K562 (cell line): ENCODE data around the gene GRIK5. TPM values are rescaled to one million over a fixed set of nuclear protein-coding genes. Genes with fewer than 3 reads are reported as not detected.

Experiments
- ATAC-seq: fragments of 200-7000 bp; cut with Tn5 transposase; 3 replicates; pipeline ENCODE4 v1.9.1; 2020; ENCODE audit warnings: moderate library complexity
- BruUV-seq: library from RNA; stranded (reverse); fragments of 400-500 nt; replicated peaks from 2 replicates; lab custom pipeline; 2021; lab: Mats Ljungman, UMichigan
- CTCF ChIA-PET: fragments of 300-600 bp; formaldehyde crosslinking; extraction: SDS; loops from one replicate; lab custom pipeline; 2021; ENCODE audit warnings: low intra/inter-chr PET ratio; lab: Yijun Ruan, JAX
- POLR2A ChIA-PET: fragments of 300-600, 350-650 bp; sonication (Branson Sonifier 250); formaldehyde crosslinking; extraction: SDS; loops from one replicate; lab custom pipeline; 2021; ENCODE audit warnings: antibody characterized with exemption, inconsistent platforms; lab: Yijun Ruan, JAX
- DNase-seq, 4 experiments: peaks; one replicate each; pipeline versions ENCODE4 v3.0.0 to v3.0.0-alpha.2; 2011 to 2018; ENCODE audit warnings: low spot score in 3 of 4, mixed read lengths in 3 of 4; ENCODE audit errors: extremely low read depth in 1 of 4
- FAIRE-seq: peaks from 2 replicates; lab custom pipeline; 2011; peaks lifted over from hg19 to GRCh38; lab: Jason Lieb, UNC
- H2AFZ ChIP-seq: 2 replicates; pipeline ENCODE4 v1.6.0; 2011; ENCODE audit warnings: low read depth, low read length, control low read depth, inconsistent platforms
- H3K27ac ChIP-seq: fragments of 200-600 bp; 3 replicates; pipeline ENCODE4 v1.8.0; 2011; ENCODE audit warnings: low read depth, mild to moderate bottlenecking, control low read depth, inconsistent platforms, low read length, moderate library complexity, mixed read lengths; ENCODE audit errors: extremely low read depth
- H3K27me3 ChIP-seq, 2 experiments: fragments of 300-600 bp in 1 of 2; 2 replicates in 1 of 2; 3 replicates in 1 of 2; pipeline versions ENCODE4 v1.6.0 to v1.8.0; 2011; ENCODE audit warnings: inconsistent platforms in 2 of 2, low read length in 2 of 2, mild to moderate bottlenecking in 1 of 2, mixed read lengths in 1 of 2, moderate library complexity in 1 of 2; ENCODE audit not compliant: control insufficient read depth in 2 of 2, insufficient read depth in 2 of 2
- H3K36me3 ChIP-seq: fragments of 300-600 bp; 3 replicates; pipeline ENCODE4 v1.8.0; 2011; ENCODE audit warnings: mild to moderate bottlenecking, low read length, inconsistent platforms; ENCODE audit not compliant: control insufficient read depth, insufficient read depth
- H3K4me1 ChIP-seq, 2 experiments: fragments of 200-600 bp in 1 of 2; replicated peaks in 1 of 2; 2 replicates in 1 of 2; 3 replicates in 1 of 2; pipeline versions ENCODE4 v1.5.1 to v1.8.0; 2011; ENCODE audit warnings: inconsistent platforms in 2 of 2, low read length in 2 of 2, mild to moderate bottlenecking in 1 of 2, mixed read lengths in 1 of 2, moderate library complexity in 1 of 2; ENCODE audit not compliant: control insufficient read depth in 2 of 2, insufficient read depth in 2 of 2
- H3K4me2 ChIP-seq: 2 replicates; pipeline ENCODE4 v1.6.1; 2011; ENCODE audit warnings: low read length, control low read depth, inconsistent platforms, mixed read lengths; ENCODE audit not compliant: insufficient read depth
- H3K4me3 ChIP-seq: fragments of 200-600 bp; sonication (generic), shearing (Covaris generic); 2 replicates; pipeline ENCODE4 v1.5.1; 2016; ENCODE audit warnings: control low read depth, inconsistent platforms
- H3K79me2 ChIP-seq: fragments of 200-600 bp; 3 replicates; pipeline ENCODE4 v1.8.0; 2011; ENCODE audit warnings: low read length, inconsistent platforms; ENCODE audit not compliant: control insufficient read depth, insufficient read depth
- H3K9ac ChIP-seq, 2 experiments: 2 replicates each; pipeline versions ENCODE4 v1.6.0 to v1.6.1; 2011; ENCODE audit warnings: low read depth in 2 of 2, low read length in 2 of 2, control low read depth in 1 of 2, inconsistent platforms in 1 of 2, mild to moderate bottlenecking in 1 of 2, mixed read lengths in 1 of 2; ENCODE audit not compliant: insufficient read depth in 1 of 2
- H3K9me1 ChIP-seq: one replicate; pipeline ENCODE4 v1.6.0; 2011; ENCODE audit warnings: inconsistent platforms, mild to moderate bottlenecking, low read length, moderate library complexity; ENCODE audit not compliant: control insufficient read depth, insufficient read depth
- H3K9me3 ChIP-seq: replicated peaks from 2 replicates; pipeline ENCODE4 v1.5.1; 2011; ENCODE audit warnings: low read depth, low read length, inconsistent platforms; ENCODE audit not compliant: control insufficient read depth, insufficient read depth
- H4K20me1 ChIP-seq: replicated peaks from 2 replicates; pipeline ENCODE4 v1.6.1; 2011; ENCODE audit warnings: low read length, inconsistent platforms, mixed read lengths; ENCODE audit not compliant: control insufficient read depth, insufficient read depth
- BRF1 ChIP-seq: IDR thresholded peaks from 3 replicates; pipeline ENCODE4 v1.6.1; 2011; ENCODE audit warnings: borderline replicate concordance, mild to moderate bottlenecking; ENCODE audit not compliant: insufficient read length; ENCODE audit errors: extremely low read depth
- CTCF ChIP-seq, 3 experiments: IDR thresholded peaks in 2 of 3; conservative IDR thresholded peaks in 1 of 3; 2 replicates each; pipeline ENCODE4 v1.5.1; 2011 to 2012; ENCODE audit warnings: low read length in 3 of 3, mild to moderate bottlenecking in 3 of 3, control low read depth in 2 of 3, improper control_type of control experiment in 1 of 3, inconsistent platforms in 1 of 3, low read depth in 1 of 3, mixed read lengths in 1 of 3, moderate library complexity in 1 of 3; ENCODE audit not compliant: insufficient read depth in 2 of 3
- EZH2 ChIP-seq: IDR thresholded peaks from 2 replicates; pipeline ENCODE4 v1.6.1; 2012; ENCODE audit warnings: low read depth, mild to moderate bottlenecking, inconsistent platforms, low read length, borderline replicate concordance
- HDAC2 ChIP-seq: fragments of 450-650 bp; IDR thresholded peaks from 2 replicates; pipeline ENCODE4 v1.6.1; 2016; ENCODE audit warnings: mild to moderate bottlenecking
- LEF1 ChIP-seq: fragments of 450-650 bp; IDR thresholded peaks from 2 replicates; pipeline ENCODE4 v1.6.1; 2016; ENCODE audit warnings: mild to moderate bottlenecking
- NCOA2 ChIP-seq, 2 experiments: fragments of 450-650 bp; IDR thresholded peaks; 2 replicates each; pipeline ENCODE4 v1.6.1; 2018; ENCODE audit warnings: mild to moderate bottlenecking in 2 of 2, moderate library complexity in 1 of 2; ENCODE audit not compliant: partially characterized antibody in 2 of 2
- RAD21 ChIP-seq, 2 experiments: fragments of 250-450 bp in 1 of 2; fragments of 450-650 bp in 1 of 2; sonication (Bioruptor Pico) in 1 of 2; formaldehyde crosslinking in 1 of 2; IDR thresholded peaks in 1 of 2; conservative IDR thresholded peaks in 1 of 2; 2 replicates each; pipeline versions ENCODE4 v1.4.0 to v1.8.0; 2020 to 2022; ENCODE audit warnings: mild to moderate bottlenecking in 2 of 2, moderate library complexity in 1 of 2
- RAD51 ChIP-seq: fragments of 450-650 bp; IDR thresholded peaks from 2 replicates; pipeline ENCODE4 v1.7.1; 2016; ENCODE audit warnings: low read depth, mild to moderate bottlenecking, borderline replicate concordance
- SIX5 ChIP-seq, 2 experiments: IDR thresholded peaks; 2 replicates each; pipeline ENCODE4 v1.6.1; 2011; ENCODE audit warnings: low read length in 2 of 2, borderline replicate concordance in 1 of 2, low read depth in 1 of 2, mild to moderate bottlenecking in 1 of 2, moderate library complexity in 1 of 2; ENCODE audit not compliant: insufficient read depth in 1 of 2
- SMAD4 ChIP-seq: fragments of 250-450 bp; sonication (Bioruptor Pico); conservative IDR thresholded peaks from 2 replicates; pipeline ENCODE4 v1.8.0; 2021; ENCODE audit warnings: inconsistent platforms, mild to moderate bottlenecking, moderate library complexity
- ZNF24 ChIP-seq: fragments of 450-650 bp; IDR thresholded peaks from 2 replicates; pipeline ENCODE4 v1.6.1; 2016
- ZNF354B ChIP-seq: fragments of 250-450 bp; sonication (Bioruptor Pico); IDR thresholded peaks from 2 replicates; pipeline ENCODE4 v1.4.0; 2020
- ZNF511 ChIP-seq: sonication (generic); formaldehyde crosslinking; IDR thresholded peaks from 2 replicates; pipeline ENCODE4 v1.8.0; 2022; ENCODE audit warnings: mild to moderate bottlenecking, missing genetic modification reagents
- ZNF717 ChIP-seq: fragments of 250-450 bp; sonication (Bioruptor Pico); IDR thresholded peaks from 2 replicates; pipeline ENCODE4 v1.5.0; 2021
- WGBS: fragments of 100-300 bp; shearing (Covaris generic); methylation state at CpG from one replicate; pipeline ENCODE4 v1.1.6; 2016; ENCODE audit warnings: low coverage, mixed read lengths; ENCODE audit not compliant: insufficient coverage; ENCODE audit errors: missing lambda C conversion rate; 5-methylcytosine and 5-hydroxymethylcytosine counted together
- in situ Hi-C: fragments of 300-500 bp; cut with MboI; formaldehyde crosslinking; loops from 4 replicates; pipeline ENCODE4 v1.15.0; 2018; ENCODE audit warnings: inconsistent platforms, mixed read lengths
- intact Hi-C: fragments of 100-400 bp; cut with micrococcal nuclease; formaldehyde crosslinking; loops from 2 replicates; pipeline ENCODE4 v1.14.2; 2022
- polyA plus RNA-seq, 8 experiments: library from polyadenylated mRNA; depleted of rRNA in 4 of 8; stranded (reverse) in 5 of 8; unstranded in 3 of 8; fragments of >200 nt; fragmentation: Nextera tagmentation in 2 of 8; fragmentation: Illumina TruSeq in 1 of 8; extraction: Ambion mirVana in 2 of 8; extraction: Trizol in 1 of 8; gene quantifications; 2 replicates each; pipeline versions ENCODE4 v1.2.1 to v1.2.3, GENCODE V29; 2011 to 2014; ENCODE audit warnings: inconsistent platforms in 1 of 8, missing spikeins in 1 of 8
- total RNA-seq, 7 experiments: library from RNA; depleted of rRNA in 6 of 7; stranded (reverse); fragments of >200 nt in 6 of 7; fragmentation: Illumina TruSeq in 2 of 7; extraction: Trizol in 2 of 7; gene quantifications; 2 replicates each; pipeline versions ENCODE4 v1.2.1 to v1.2.3, GENCODE V29; 2011 to 2021; ENCODE audit warnings: low replicate concordance in 1 of 7
- TF ChIP-seq, protein P1 (sequence below), 2 experiments: fragments of 450-650 bp; IDR thresholded peaks; 2 replicates each; pipeline ENCODE4 v1.6.1; 2016
- TF ChIP-seq, protein P2 (sequence below): sonication (generic); formaldehyde crosslinking; IDR thresholded peaks from 2 replicates; pipeline ENCODE4 v1.9.0; 2022; ENCODE audit warnings: mild to moderate bottlenecking, missing genetic modification reagents
- TF ChIP-seq, protein P3 (sequence below), 2 experiments: fragments of 450-650 bp in 1 of 2; sonication (generic) in 1 of 2; formaldehyde crosslinking; conservative IDR thresholded peaks; 2 replicates each; pipeline versions ENCODE4 v1.4.0 to v1.8.1; 2020 to 2022; ENCODE audit warnings: mild to moderate bottlenecking in 1 of 2, missing genetic modification reagents in 1 of 2

Gene GRIK5
- total and polyA plus RNA-seq, 9 of the 15 experiments (the other 6 are each of a cell fraction or from before 2014, with no cell fraction given) = 0.04 to 0.55 (median 0.27) TPM; not detected in 2

DNA sequence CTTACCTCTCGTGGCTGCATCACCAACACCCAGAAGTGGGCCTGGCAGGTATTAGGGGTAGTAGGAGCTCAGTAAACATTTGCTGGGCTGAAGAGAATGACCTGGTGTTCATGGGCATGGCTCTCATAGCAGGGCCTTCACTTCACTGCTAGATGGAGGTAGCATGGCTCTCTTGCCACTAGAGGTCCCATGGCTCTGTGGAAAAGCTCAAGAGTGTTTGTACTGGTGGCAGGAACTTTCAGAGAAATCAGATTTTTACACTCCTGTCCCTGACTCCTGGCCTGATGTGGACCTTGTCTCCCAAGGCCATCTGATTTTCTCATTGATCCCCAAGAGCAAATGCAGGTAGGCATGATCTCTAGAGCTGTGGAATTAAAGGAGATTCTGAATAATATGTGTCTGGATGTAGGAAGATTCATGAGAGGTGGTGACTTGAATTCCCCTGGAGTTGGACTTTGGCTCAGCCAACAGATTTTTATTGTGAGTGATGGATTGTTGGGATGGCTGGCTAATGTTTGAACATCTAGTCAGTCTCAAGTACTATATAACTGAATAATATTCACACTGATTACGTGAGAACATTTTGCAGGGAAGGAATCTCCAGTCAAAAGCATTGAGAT lies 11.7 kb upstream of the GRIK5 start:
- Histone ChIP-seq H3K36me3 (peaks cover 45% of the 10 kb centered on the region), H3K9me3 (no peaks in the 10 kb centered on the region), H3K4me2 (no peak overlapping the region), H3K79me2 (peaks cover 27% of the 10 kb centered on the region), H4K20me1 (peaks cover 15% of the 10 kb centered on the region), H3K27ac (no peak overlapping the region), H2AFZ (no peak overlapping the region), H3K4me1 (peaks cover 11 to 33% of the 10 kb centered on the region in 2 experiments; a peak in 4 of 5 replicates), H3K9me1 (no peaks in the 10 kb centered on the region), H3K27me3 (no peaks in the 10 kb centered on the region), H3K9ac (no peak overlapping the region), H3K4me3 (no peak overlapping the region)
- in situ Hi-C loops = no loop called here
- ChIA-PET CTCF (no interaction called here), POLR2A (interaction anchor here (0.6 to 1.2 kb wide), 5 partner anchors 15 to 650 kb away, joined by 3 read pairs; no protein-coding TSS in a partner anchor)
- intact Hi-C loops = no loop called here
- no TSS peak for BruUV-seq
- peak in 1 of 4 experiments; percentile 46 for DNase-seq
- FAIRE-seq = peak; percentile 81
- ATAC-seq = peak; percentile 84
- WGBS = 84% methylated on average over 2 of the region's 2 CpGs
- TF ChIP-seq ZNF511 (CRISPR knock-in tag) = no peak
- TF ChIP-seq NCOA2 (IDR thresholded peaks at IDR 0.05; ENCODE audit: partially characterized antibody in 2 of 2) = no peak
- no peak for TF ChIP-seq SIX5 (IDR thresholded peaks at IDR 0.05; ENCODE audit: borderline replicate concordance in 1 of 2, insufficient read depth in 1 of 2, low read depth in 1 of 2, low read length in 2 of 2)
- peak; percentile 57 to 60 (median 59) for TF ChIP-seq CTCF (IDR thresholded peaks at IDR 0.05 in 2 of 3, conservative IDR thresholded peaks at IDR 0.05 in 1 of 3; ENCODE audit: insufficient read depth in 2 of 3, low read depth in 1 of 3, low read length in 3 of 3)
- no peak for TF ChIP-seq ZNF24
- TF ChIP-seq EZH2 = no peak
- TF ChIP-seq, protein P1, sequence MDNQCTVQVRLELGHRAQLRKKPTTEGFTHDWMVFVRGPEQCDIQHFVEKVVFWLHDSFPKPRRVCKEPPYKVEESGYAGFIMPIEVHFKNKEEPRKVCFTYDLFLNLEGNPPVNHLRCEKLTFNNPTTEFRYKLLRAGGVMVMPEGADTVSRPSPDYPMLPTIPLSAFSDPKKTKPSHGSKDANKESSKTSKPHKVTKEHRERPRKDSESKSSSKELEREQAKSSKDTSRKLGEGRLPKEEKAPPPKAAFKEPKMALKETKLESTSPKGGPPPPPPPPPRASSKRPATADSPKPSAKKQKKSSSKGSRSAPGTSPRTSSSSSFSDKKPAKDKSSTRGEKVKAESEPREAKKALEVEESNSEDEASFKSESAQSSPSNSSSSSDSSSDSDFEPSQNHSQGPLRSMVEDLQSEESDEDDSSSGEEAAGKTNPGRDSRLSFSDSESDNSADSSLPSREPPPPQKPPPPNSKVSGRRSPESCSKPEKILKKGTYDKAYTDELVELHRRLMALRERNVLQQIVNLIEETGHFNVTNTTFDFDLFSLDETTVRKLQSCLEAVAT (IDR thresholded peaks at IDR 0.05) = no peak
- no peak for TF ChIP-seq SMAD4 (CRISPR knock-in tag)
- TF ChIP-seq, protein P2, sequence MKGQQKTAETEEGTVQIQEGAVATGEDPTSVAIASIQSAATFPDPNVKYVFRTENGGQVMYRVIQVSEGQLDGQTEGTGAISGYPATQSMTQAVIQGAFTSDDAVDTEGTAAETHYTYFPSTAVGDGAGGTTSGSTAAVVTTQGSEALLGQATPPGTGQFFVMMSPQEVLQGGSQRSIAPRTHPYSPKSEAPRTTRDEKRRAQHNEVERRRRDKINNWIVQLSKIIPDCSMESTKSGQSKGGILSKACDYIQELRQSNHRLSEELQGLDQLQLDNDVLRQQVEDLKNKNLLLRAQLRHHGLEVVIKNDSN (CRISPR knock-in tag) = no peak
- TF ChIP-seq BRF1 = no peak
- TF ChIP-seq ZNF717 (CRISPR knock-in tag) = no peak
- no peak for TF ChIP-seq HDAC2
- no peak for TF ChIP-seq ZNF354B (CRISPR knock-in tag)
- TF ChIP-seq LEF1 = no peak
- TF ChIP-seq, protein P3, sequence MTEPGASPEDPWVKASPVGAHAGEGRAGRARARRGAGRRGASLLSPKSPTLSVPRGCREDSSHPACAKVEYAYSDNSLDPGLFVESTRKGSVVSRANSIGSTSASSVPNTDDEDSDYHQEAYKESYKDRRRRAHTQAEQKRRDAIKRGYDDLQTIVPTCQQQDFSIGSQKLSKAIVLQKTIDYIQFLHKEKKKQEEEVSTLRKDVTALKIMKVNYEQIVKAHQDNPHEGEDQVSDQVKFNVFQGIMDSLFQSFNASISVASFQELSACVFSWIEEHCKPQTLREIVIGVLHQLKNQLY (CRISPR knock-in tag; conservative IDR thresholded peaks at IDR 0.05) = no peak
- TF ChIP-seq RAD21 (CRISPR knock-in tag; conservative IDR thresholded peaks at IDR 0.05 in 1 of 2, IDR thresholded peaks at IDR 0.05 in 1 of 2) = peak in 1 of 2 experiments; percentile 37; a peak in 1 of 4 replicates
- no peak for TF ChIP-seq RAD51
